DMS114 treated with DMSO at 0.1 percent for 48 hours (cell line): ENCODE data around the gene ZNF469.

ENCODE experiments used
- DNase-seq: peaks from one replicate; lab custom pipeline; 2025; ENCODE audit not compliant: unreplicated experiment; lab: John Stamatoyannopoulos, UW

The ZNF469 gene

GRCh38 chr16:88347656-88348376, 34.9 kb upstream of the ZNF469 start:
- DNase-seq: no peak

GRCh38 chr16:88348377-88349152, 34.2 kb upstream of the ZNF469 start:
- no peak for DNase-seq

- no peak for DNase-seq
Observed at GRCh38 chr16:88349153-88349902, 33.4 kb upstream of the ZNF469 start.

- DNase-seq: no peak
Observed at GRCh38 chr16:88349903-88350900, 32.6 kb upstream of the ZNF469 start.

GRCh38 chr16:88350922-88351321, 31.8 kb upstream of the ZNF469 start:
- DNase-seq: no peak

- no peak for DNase-seq
Observed at GRCh38 chr16:88351491-88352101, 31.2 kb upstream of the ZNF469 start.

- no peak for DNase-seq
Observed at GRCh38 chr16:88352261-88353200, 30.2 kb upstream of the ZNF469 start.

- DNase-seq: no peak
Observed at GRCh38 chr16:88353232-88353631, 29.5 kb upstream of the ZNF469 start.

GRCh38 chr16:88353691-88354090, 29.1 kb upstream of the ZNF469 start:
- DNase-seq: no peak

- no peak for DNase-seq
Observed at GRCh38 chr16:88354229-88355092, 28.3 kb upstream of the ZNF469 start.

- DNase-seq: no peak
Observed at GRCh38 chr16:88355093-88355388, 27.7 kb upstream of the ZNF469 start.

GRCh38 chr16:88355389-88356123, 27.2 kb upstream of the ZNF469 start:
- no peak for DNase-seq

- no peak for DNase-seq
Observed at GRCh38 chr16:88356124-88356726, 26.5 kb upstream of the ZNF469 start.

GRCh38 chr16:88356727-88357199, 26.0 kb upstream of the ZNF469 start:
- DNase-seq: no peak

GRCh38 chr16:88357317-88358022, 25.3 kb upstream of the ZNF469 start:
- no peak for DNase-seq

GRCh38 chr16:88358023-88358420, 24.7 kb upstream of the ZNF469 start:
- DNase-seq: no peak
